ENCODE results near the gene ZSWIM4.
A peak's percentile ranks its signal among the peaks of the same experiment; 100 is the strongest.

The ZSWIM4 gene

DNA sequence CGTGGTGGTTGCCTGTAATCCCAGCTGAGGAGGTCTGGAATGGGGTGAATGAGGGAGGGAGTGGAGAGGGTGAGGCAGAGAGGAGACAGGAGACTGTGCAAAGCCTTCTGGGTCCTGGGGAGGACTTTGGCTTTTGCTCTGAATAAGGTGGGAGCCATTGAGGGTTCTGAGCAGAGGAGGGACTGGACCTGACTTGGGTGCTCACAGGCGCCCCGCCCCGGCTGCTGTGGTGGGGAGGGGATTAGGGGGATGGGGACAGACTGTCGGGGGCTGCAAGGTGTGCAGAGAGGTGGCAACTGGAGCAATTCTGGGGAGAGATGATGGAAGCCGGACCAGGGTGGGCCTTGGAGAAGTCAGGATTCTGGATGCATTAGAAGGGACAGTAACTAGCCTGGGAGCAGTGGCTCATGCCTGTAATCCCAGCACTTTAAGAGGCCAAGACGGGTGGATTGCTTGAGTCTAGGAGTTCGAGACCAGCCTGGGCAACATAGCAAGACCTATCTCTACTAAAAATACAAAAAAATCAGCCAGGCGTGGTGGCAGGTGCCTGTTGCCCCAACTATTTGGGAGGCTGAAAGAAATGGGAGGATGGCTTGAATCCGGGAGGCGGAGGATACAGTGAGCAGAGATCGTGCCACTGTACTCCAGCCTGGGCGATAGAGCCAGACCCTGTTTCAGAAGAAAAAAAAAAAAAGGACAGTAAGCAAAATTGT is 65.6 kb downstream of the ZSWIM4 start:
- TF ChIP-seq, protein P1, sequence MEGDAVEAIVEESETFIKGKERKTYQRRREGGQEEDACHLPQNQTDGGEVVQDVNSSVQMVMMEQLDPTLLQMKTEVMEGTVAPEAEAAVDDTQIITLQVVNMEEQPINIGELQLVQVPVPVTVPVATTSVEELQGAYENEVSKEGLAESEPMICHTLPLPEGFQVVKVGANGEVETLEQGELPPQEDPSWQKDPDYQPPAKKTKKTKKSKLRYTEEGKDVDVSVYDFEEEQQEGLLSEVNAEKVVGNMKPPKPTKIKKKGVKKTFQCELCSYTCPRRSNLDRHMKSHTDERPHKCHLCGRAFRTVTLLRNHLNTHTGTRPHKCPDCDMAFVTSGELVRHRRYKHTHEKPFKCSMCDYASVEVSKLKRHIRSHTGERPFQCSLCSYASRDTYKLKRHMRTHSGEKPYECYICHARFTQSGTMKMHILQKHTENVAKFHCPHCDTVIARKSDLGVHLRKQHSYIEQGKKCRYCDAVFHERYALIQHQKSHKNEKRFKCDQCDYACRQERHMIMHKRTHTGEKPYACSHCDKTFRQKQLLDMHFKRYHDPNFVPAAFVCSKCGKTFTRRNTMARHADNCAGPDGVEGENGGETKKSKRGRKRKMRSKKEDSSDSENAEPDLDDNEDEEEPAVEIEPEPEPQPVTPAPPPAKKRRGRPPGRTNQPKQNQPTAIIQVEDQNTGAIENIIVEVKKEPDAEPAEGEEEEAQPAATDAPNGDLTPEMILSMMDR (IDR thresholded peaks at IDR 0.05; ENCODE audit: low read depth, low read length) = no peak
- no peak for DNase-seq (ENCODE audit: extremely low read depth, low read depth)

DNA sequence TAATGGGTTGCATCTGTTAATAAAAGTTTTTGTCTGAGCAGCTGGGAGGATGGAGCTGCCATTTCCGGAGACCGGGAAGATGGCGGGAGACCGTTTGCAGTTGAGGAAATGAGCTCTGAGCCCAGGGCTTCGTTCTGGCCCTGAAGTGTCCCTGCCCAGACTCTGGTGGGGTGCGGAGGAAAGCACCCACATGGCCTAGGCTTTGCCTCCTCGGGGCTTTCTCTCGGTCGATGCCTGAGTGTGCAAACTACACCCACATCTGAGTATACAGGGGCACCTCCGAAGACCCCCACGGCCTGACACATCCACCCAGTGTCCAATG is 66.1 kb downstream of the ZSWIM4 start:
- TF ChIP-seq, protein P1 (IDR thresholded peaks at IDR 0.05; ENCODE audit: low read depth, low read length) = no peak
- DNase-seq (ENCODE audit: extremely low read depth, low read depth) = no peak

DNA sequence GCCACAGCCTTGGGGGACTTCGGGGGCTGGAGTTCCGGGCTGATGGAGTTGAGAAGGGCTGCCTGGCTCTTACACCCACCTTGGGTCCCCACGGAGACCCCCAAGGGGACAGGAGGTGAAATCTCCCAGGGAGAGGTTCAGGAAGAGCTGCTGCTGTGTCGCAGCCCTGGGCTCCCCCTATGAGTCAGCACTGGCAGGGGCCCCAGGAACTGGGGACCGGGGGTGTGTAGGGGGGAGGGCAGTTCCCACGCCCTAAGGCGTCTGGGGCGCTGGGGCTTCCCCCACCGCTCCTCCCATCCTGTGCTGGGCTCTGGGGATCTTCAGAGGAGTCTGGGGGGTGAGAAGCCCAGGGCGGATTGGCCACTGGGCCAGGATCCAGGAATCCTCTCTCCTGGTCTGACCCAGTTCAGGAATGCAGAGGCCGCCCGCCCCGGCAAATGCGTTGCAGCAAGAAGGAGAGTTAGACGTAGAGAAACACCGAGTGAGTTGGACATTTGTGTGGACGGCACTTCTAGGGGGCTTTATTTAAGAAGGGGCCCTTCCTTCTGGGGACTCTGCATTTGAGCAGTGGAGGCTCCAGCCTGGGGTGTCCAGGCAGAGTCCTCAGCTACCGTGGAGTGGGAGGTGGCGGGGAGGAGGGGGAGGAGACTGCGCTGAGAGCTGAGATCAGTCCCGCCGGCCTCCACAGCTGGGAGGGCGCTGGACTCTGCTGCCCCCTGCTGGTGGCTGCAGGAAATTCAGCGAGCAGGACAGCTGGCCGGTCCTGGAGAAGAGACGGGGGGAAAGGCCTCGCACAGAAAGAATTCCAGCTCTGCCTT is 66.7 kb downstream of the ZSWIM4 start:
- TF ChIP-seq, protein P1 (IDR thresholded peaks at IDR 0.05; ENCODE audit: low read depth, low read length) = peak; percentile 86

DNA sequence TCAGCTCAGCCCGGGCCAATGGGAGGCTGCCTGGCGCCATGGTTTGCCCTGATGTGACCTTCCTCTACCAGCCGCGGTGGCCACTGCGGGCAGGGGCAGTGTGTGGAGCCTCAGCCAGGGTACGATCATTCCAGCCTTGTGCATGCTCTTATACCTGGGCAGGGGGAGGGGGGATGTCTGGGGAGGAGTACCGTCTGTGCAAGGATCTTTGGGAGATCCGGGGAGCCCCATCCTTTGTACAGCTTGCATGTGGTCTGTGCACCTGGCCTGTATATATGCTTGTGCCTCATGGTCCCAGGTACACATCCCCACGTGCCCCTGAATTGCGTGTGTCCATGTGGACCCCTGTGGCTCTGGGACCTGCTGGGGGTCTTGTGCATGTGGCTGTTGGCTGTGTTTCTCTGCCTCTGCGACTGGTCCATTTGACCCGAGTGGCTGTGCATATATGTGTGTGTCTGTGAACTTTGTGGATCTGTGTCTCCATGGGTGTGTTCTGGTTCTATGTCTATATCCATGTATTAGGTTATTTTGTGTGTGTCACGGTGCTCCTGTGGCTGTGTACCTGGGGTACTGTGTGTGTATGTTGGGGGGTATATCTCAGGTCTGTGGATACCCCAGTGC is 68.9 kb downstream of the ZSWIM4 start:
- no peak for DNase-seq (ENCODE audit: extremely low read depth, low read depth)

More for the DNA sequence above, 66.7 kb downstream of the ZSWIM4 start:
- DNase-seq (ENCODE audit: extremely low read depth, low read depth) = peak; percentile 80

DNA sequence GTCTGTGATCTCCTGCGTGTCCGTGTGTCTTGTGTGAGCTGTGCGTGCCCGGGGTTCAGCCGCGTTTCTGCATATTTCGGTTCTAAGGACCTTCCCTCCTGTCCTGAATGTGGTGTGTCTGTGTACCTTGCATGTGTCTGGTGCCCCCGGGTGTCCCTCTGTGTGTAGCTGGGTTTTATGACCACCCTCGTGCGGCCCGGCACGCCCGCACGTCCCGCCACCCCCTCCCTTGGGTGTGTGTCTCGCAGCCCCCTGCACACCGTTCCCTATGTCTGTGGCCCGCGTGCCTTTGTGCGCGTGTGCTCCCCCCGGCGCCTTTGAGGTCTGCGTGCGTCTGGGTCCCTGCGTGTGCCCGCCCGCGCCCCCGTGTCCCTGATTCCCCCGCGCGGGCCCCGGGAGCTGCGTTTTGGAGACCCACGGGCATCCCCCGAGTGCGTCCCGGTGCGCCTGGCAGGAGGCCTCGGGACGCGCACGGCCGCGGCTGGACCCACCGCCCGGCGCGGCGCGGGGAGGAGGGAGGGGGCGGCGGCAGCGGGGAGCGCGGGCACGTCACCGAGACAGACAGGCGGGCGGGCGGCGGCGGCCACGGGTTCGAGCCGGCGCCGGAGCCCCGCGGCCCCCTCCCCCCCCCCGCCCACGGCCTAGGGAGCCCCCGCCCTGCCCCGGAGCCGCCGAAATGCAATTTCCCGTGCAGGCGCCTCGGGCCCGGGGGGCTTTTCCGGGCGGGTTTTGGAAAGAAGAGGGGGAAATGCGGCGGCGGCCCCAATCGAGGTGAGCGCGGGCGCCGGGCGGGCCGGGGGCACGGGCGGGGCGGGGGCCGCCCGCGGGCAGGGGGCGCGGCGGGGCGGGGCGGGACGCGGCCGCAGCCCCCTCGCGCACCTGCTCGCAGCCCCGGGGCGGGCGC is 69.7 kb downstream of the ZSWIM4 start:
- DNase-seq (ENCODE audit: extremely low read depth, low read depth) = no peak
- TF ChIP-seq, protein P1 (IDR thresholded peaks at IDR 0.05; ENCODE audit: low read depth, low read length) = no peak

More for the DNA sequence above, 68.9 kb downstream of the ZSWIM4 start:
- TF ChIP-seq, protein P1 (IDR thresholded peaks at IDR 0.05; ENCODE audit: low read depth, low read length) = no peak

DNA sequence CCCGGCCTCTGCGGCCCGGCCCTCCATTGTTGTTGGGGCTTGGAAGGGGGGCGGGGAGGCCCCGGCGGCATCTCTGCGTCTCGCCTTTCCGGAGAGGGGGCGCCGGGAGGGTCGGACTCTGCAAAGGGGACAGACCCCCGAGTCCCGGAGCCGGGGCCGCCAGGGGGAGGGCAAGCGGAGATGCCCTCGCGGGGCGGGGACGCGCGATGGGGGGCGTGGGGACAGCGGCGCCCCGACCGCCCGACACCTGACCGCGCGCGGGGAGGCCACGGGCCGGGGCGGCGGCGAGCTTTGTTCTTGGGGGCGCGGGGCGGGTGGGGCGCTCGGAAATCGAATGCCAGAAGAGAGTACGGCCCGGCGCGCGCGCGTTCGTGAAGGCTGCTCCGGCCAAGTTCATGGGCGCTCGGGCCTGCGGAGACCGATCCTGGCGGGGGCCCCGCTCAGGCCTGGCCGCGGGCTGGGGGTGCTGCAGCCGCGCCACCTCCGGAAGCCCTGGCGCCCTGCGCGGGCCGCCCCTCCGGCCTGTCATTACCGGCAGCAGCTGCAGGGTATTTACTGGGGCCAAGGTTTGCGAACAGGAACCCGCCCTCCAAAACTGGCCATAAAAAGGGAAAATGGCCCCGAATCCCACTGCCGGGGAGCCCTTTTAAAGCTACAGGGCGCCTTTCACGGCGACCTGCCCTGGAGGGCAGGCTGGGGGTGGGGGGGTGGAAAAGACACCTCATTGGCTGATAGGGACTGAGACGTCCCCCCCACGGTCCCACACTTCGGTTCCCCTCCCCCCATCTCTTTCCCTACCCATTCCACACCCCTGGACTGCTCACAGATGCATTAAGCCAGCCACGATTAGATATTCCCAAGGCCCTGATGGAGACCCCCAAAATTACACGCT is 70.6 kb downstream of the ZSWIM4 start:
- DNase-seq (ENCODE audit: extremely low read depth, low read depth) = no peak
- TF ChIP-seq, protein P1 (IDR thresholded peaks at IDR 0.05; ENCODE audit: low read depth, low read length) = no peak
